ENCODE results near the gene SV2B. TPM values are rescaled to one million over a fixed set of nuclear protein-coding genes. Genes with fewer than 3 reads are reported as not detected.

Gene SV2B
- total and polyA plus RNA-seq, 3 donors from 2014 or later: 1.6 to 1.7 (median 1.7) TPM

DNA sequence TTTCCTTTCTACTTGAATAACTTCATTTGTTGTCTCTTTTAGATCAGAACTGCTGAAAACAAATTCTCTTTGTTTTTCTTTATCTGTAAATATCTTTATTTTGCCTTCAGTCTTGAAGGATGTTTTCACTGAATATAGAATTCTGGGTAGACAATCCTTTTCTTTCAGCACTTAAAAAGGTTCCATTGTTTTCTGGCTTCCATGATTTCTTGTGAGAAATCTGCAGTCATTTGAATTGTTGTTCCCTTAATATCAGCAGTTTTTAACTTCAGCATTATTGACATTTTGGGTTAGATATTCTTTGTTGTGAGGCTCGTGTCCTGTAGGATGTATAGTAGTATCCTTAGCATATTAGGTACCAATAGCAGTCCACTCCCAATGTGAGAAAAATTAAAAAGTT is 65.8 kb downstream of the SV2B start:
- Histone ChIP-seq H3K27ac (no peak overlapping the region), H3K27me3 (no peaks in the 10 kb centered on the region), H3K9me3 (no peaks in the 10 kb centered on the region), H3K36me3 (ENCODE audit: low read depth, missing control alignments) (no peaks in the 10 kb centered on the region), H3K4me3 (no peak overlapping the region), H3K4me1 (no peaks in the 10 kb centered on the region)
- intact Hi-C loops (cut with DNase I; ENCODE audit: low total_unique reads): no loop called here
- WGBS, 2 donors: 83 to 87% methylated on average over 1 of the region's 1 CpG
- no peak for TF ChIP-seq POLR2A (IDR thresholded peaks at IDR 0.05)
- DNase-seq: no peak

DNA sequence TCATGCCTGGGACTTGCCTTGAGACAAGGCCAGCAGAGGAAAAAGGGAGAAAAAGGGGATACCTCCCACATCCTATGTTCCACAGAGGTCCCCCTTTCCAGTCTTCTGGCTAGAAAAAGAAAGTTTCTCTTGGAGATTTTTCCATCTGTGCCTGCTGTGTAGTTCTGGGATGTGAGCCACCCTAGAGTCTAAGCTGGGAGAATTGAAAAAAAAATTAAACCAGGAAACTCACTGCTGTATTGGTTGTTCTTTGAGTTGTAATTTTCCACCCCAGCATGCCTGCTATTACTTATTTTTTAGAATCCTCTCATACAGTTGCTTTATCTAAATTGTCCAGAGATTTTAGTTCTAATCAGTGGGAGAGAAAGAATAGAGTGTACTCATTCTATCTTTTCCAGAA is 68.4 kb downstream of the SV2B start:
- H3K4me1 ChIP-seq: no peaks in the 10 kb centered on the region
- H3K9me3 ChIP-seq: no peaks in the 10 kb centered on the region
- TF ChIP-seq, protein P1, sequence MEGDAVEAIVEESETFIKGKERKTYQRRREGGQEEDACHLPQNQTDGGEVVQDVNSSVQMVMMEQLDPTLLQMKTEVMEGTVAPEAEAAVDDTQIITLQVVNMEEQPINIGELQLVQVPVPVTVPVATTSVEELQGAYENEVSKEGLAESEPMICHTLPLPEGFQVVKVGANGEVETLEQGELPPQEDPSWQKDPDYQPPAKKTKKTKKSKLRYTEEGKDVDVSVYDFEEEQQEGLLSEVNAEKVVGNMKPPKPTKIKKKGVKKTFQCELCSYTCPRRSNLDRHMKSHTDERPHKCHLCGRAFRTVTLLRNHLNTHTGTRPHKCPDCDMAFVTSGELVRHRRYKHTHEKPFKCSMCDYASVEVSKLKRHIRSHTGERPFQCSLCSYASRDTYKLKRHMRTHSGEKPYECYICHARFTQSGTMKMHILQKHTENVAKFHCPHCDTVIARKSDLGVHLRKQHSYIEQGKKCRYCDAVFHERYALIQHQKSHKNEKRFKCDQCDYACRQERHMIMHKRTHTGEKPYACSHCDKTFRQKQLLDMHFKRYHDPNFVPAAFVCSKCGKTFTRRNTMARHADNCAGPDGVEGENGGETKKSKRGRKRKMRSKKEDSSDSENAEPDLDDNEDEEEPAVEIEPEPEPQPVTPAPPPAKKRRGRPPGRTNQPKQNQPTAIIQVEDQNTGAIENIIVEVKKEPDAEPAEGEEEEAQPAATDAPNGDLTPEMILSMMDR (IDR thresholded peaks at IDR 0.05): no peak
- no peak for TF ChIP-seq POLR2A (IDR thresholded peaks at IDR 0.05)
- no peak for DNase-seq
- no peak overlapping the region for H3K27ac ChIP-seq
- H3K4me3 ChIP-seq: no peak overlapping the region
- no peaks in the 10 kb centered on the region for H3K27me3 ChIP-seq
- intact Hi-C loops (cut with DNase I; ENCODE audit: low total_unique reads): no loop called here
- no peaks in the 10 kb centered on the region for H3K36me3 ChIP-seq (ENCODE audit: low read depth, missing control alignments)

DNA sequence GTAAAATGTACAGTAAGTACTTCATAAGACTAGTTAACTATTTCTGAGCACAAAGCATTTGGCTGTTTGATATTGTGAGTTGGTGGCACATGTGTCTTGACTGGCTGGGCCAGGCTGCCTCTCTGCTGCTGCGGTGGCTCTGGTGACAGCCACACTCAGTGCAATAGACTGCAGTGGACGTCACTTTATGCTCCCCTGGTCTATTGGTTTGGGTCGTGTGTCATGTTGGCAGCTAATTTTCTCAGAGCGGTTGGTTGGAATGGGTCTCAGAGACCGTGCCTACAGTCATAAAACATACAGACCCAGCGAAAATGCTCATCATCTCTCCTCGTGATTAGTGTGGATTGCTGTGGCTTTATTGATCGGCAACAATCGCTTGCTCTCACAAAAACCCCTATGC is 71.3 kb downstream of the SV2B start:
- TF ChIP-seq, protein P1 (IDR thresholded peaks at IDR 0.05): no peak
- TF ChIP-seq POLR2A (IDR thresholded peaks at IDR 0.05): no peak

GRCh38 chr15:91182101-91182500 is 82.0 kb downstream of the SV2B start:
- H3K36me3 ChIP-seq (ENCODE audit: low read depth, missing control alignments): no peaks in the 10 kb centered on the region
- H3K27ac ChIP-seq: no peak overlapping the region
- intact Hi-C loops (cut with DNase I; ENCODE audit: low total_unique reads): no loop called here
- H3K9me3 ChIP-seq: no peaks in the 10 kb centered on the region
- no peaks in the 10 kb centered on the region for H3K27me3 ChIP-seq
- no peak overlapping the region for H3K4me3 ChIP-seq
- no peaks in the 10 kb centered on the region for H3K4me1 ChIP-seq
- WGBS, 2 donors: 62 to 69% methylated on average over 3 of the region's 3 CpGs
- TF ChIP-seq POLR2A (IDR thresholded peaks at IDR 0.05): no peak
- TF ChIP-seq, protein P1 (IDR thresholded peaks at IDR 0.05): no peak
- DNase-seq: no peak

More for the DNA sequence above, 71.3 kb downstream of the SV2B start:
- Histone ChIP-seq H3K4me1 (no peaks in the 10 kb centered on the region), H3K9me3 (no peaks in the 10 kb centered on the region), H3K4me3 (no peak overlapping the region), H3K27ac (no peak overlapping the region), H3K36me3 (ENCODE audit: low read depth, missing control alignments) (no peaks in the 10 kb centered on the region), H3K27me3 (no peaks in the 10 kb centered on the region)
- intact Hi-C loops (cut with DNase I; ENCODE audit: low total_unique reads): no loop called here
- WGBS, 2 donors: 73 to 82% methylated on average over 5 to 9 of the region's 9 CpGs
- DNase-seq: no peak

DNA sequence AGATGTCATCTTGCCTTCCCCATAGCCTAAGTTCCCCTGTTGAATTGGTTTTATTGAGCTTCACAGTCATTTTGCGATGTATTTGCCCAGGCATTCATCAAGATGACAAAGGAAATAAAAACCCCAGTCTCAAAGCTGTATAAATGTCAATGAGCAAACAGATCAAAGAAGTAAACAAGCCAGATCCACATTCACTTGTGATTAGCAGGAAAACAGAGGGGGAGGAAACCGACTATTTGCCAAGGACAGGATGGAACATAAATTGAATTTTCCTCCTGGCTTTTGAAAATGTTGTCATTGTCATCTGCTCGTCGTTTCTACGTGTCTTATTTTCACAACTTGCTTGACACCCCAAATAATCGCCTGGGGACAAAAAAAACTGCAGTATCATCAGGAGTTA is 83.5 kb downstream of the SV2B start:
- H3K9me3 ChIP-seq: no peaks in the 10 kb centered on the region
- DNase-seq: no peak
- TF ChIP-seq, protein P1 (IDR thresholded peaks at IDR 0.05): no peak
- no peak for TF ChIP-seq POLR2A (IDR thresholded peaks at IDR 0.05)
- 41 to 50% methylated on average over 6 of the region's 6 CpGs for WGBS, 2 donors
- intact Hi-C loops (cut with DNase I; ENCODE audit: low total_unique reads): no loop called here
- H3K4me3 ChIP-seq: no peak overlapping the region
- no peaks in the 10 kb centered on the region for H3K4me1 ChIP-seq
- H3K36me3 ChIP-seq (ENCODE audit: low read depth, missing control alignments): no peaks in the 10 kb centered on the region
- no peak overlapping the region for H3K27ac ChIP-seq
- H3K27me3 ChIP-seq: no peaks in the 10 kb centered on the region

Measured in testis (tissue), 3 donors.